ENCODE results near the gene ZNF469. TPM values are rescaled to one million over a fixed set of nuclear protein-coding genes. Genes with fewer than 3 reads are reported as not detected.

Gene ZNF469
- total RNA-seq, 4 donors from 2014 or later: 0.14 to 0.75 (median 0.54) TPM

- TF ChIP-seq, protein P1, sequence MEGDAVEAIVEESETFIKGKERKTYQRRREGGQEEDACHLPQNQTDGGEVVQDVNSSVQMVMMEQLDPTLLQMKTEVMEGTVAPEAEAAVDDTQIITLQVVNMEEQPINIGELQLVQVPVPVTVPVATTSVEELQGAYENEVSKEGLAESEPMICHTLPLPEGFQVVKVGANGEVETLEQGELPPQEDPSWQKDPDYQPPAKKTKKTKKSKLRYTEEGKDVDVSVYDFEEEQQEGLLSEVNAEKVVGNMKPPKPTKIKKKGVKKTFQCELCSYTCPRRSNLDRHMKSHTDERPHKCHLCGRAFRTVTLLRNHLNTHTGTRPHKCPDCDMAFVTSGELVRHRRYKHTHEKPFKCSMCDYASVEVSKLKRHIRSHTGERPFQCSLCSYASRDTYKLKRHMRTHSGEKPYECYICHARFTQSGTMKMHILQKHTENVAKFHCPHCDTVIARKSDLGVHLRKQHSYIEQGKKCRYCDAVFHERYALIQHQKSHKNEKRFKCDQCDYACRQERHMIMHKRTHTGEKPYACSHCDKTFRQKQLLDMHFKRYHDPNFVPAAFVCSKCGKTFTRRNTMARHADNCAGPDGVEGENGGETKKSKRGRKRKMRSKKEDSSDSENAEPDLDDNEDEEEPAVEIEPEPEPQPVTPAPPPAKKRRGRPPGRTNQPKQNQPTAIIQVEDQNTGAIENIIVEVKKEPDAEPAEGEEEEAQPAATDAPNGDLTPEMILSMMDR (IDR thresholded peaks at IDR 0.05): no peak
- TF ChIP-seq POLR2A (IDR thresholded peaks at IDR 0.05): no peak
- TF ChIP-seq POLR2AphosphoS5 (IDR thresholded peaks at IDR 0.05): no peak
- TF ChIP-seq EP300 (IDR thresholded peaks at IDR 0.05; ENCODE audit: low read depth): no peak
- H3K27me3 ChIP-seq: no peaks in the 10 kb centered on the region
- H3K36me3 ChIP-seq: no peaks in the 10 kb centered on the region
- H3K4me1 ChIP-seq: no peaks in the 10 kb centered on the region
- no peak overlapping the region for H3K27ac ChIP-seq
- intact Hi-C loops (cut with DNase I; ENCODE audit: low total_unique reads) (no loop called here), in situ Hi-C loops (cut with MboI; ENCODE audit: low pct_ligation_motif_present in 1 of 4, low pct_unique_long_range_greater_than_20kb in 1 of 4, low sequenced_read_pairs in 3 of 4) (no loop called here)
- DNase-seq: no peak
- H3K4me3 ChIP-seq: no peak overlapping the region
- no peaks in the 10 kb centered on the region for H3K9me3 ChIP-seq
- 69 to 80% methylated on average over 1 to 12 of the region's 12 CpGs for WGBS, 2 donors (ENCODE audit: low coverage in 1 of 2)
These were observed 33.4 kb upstream of the ZNF469 start for GRCh38 chr16:88349153-88349902.

GRCh38 chr16:88349903-88350900 lies 32.6 kb upstream of the ZNF469 start:
- no peak overlapping the region for H3K4me3 ChIP-seq
- in situ Hi-C loops (cut with MboI; ENCODE audit: low pct_ligation_motif_present in 1 of 4, low pct_unique_long_range_greater_than_20kb in 1 of 4, low sequenced_read_pairs in 3 of 4): no loop called here
- no peaks in the 10 kb centered on the region for H3K9me3 ChIP-seq
- TF ChIP-seq EP300 (IDR thresholded peaks at IDR 0.05; ENCODE audit: low read depth) (no peak), POLR2AphosphoS5 (IDR thresholded peaks at IDR 0.05) (no peak), POLR2A (IDR thresholded peaks at IDR 0.05) (no peak)
- TF ChIP-seq, protein P1 (IDR thresholded peaks at IDR 0.05): no peak
- H3K4me1 ChIP-seq: no peaks in the 10 kb centered on the region
- intact Hi-C loops (cut with DNase I; ENCODE audit: low total_unique reads): no loop called here
- 78% methylated on average over 32 of the region's 32 CpGs; no CpG with 5 or more reads in 1 of the 2 donors for WGBS, 2 donors (ENCODE audit: low coverage in 1 of 2)
- H3K36me3 ChIP-seq: no peaks in the 10 kb centered on the region
- no peaks in the 10 kb centered on the region for H3K27me3 ChIP-seq
- H3K27ac ChIP-seq: no peak overlapping the region
- DNase-seq: no peak

DNA sequence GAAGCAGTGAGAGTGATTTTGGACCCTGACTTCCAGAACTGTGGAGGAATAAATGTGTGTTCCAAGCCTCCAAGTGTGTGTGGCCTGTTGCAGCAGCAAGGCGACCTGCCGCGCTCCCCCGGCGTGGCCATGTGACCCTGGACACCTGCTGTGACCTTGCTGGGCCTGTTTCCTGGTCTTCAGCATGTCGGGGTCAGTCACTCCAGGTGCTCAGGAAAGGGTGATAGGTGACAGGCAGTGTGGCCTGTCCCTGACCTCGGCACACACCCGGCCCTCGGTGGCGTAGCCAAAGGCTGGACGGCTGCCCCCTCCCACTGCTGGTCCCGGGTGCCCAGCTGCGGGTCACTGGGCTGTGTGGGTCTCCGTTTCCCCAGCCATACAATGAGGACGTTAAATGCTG lies 31.8 kb upstream of the ZNF469 start:
- no peak overlapping the region for H3K4me3 ChIP-seq
- DNase-seq: no peak
- in situ Hi-C loops (cut with MboI; ENCODE audit: low pct_ligation_motif_present in 1 of 4, low pct_unique_long_range_greater_than_20kb in 1 of 4, low sequenced_read_pairs in 3 of 4): no loop called here
- H3K27ac ChIP-seq: no peak overlapping the region
- WGBS, 2 donors (ENCODE audit: low coverage in 1 of 2): 93 to 95% methylated on average over 5 to 15 of the region's 15 CpGs
- TF ChIP-seq, protein P1 (IDR thresholded peaks at IDR 0.05): no peak
- no peak for TF ChIP-seq POLR2A (IDR thresholded peaks at IDR 0.05)
- TF ChIP-seq POLR2AphosphoS5 (IDR thresholded peaks at IDR 0.05): no peak
- no peak for TF ChIP-seq EP300 (IDR thresholded peaks at IDR 0.05; ENCODE audit: low read depth)
- H3K4me1 ChIP-seq: no peaks in the 10 kb centered on the region
- H3K27me3 ChIP-seq: no peaks in the 10 kb centered on the region
- no peaks in the 10 kb centered on the region for H3K36me3 ChIP-seq
- H3K9me3 ChIP-seq: no peaks in the 10 kb centered on the region
- intact Hi-C loops (cut with DNase I; ENCODE audit: low total_unique reads): no loop called here

DNA sequence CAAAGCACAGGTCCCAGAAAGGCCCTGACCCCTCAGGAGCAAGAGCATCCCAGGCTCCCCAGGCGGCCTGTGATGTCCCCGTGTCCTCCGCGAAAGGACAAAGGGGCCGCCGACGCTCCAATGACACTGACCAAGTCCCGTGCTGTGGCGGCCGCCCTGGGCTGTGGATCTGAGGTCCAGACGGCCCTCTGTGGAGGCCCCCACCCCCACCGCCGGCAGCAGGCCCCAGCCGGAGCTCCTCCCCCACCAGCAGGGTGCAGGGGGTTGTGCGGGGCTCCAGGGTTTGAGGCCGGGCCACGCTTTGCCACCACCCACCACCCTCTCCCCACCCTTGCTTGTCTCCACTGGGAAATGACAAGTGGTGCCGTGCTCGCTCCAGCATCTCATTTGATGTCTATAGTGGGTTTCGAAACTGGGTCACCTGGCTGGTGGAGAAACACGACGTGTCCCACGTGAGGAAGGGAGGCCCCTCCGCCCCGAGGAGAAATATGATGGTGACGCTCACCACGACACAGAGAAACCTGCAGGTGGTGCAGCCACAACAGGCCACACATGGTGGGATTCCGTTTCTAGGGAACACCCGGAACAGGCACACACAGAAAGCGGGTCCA lies 31.2 kb upstream of the ZNF469 start:
- Histone ChIP-seq H3K36me3 (no peaks in the 10 kb centered on the region), H3K4me1 (no peaks in the 10 kb centered on the region), H3K27ac (no peak overlapping the region), H3K9me3 (no peaks in the 10 kb centered on the region), H3K27me3 (no peaks in the 10 kb centered on the region), H3K4me3 (no peak overlapping the region)
- in situ Hi-C loops (cut with MboI; ENCODE audit: low pct_ligation_motif_present in 1 of 4, low pct_unique_long_range_greater_than_20kb in 1 of 4, low sequenced_read_pairs in 3 of 4): no loop called here
- TF ChIP-seq EP300 (IDR thresholded peaks at IDR 0.05; ENCODE audit: low read depth) (no peak), POLR2A (IDR thresholded peaks at IDR 0.05) (no peak), POLR2AphosphoS5 (IDR thresholded peaks at IDR 0.05) (no peak)
- TF ChIP-seq, protein P1 (IDR thresholded peaks at IDR 0.05): no peak
- intact Hi-C loops (cut with DNase I; ENCODE audit: low total_unique reads): no loop called here
- DNase-seq: no peak
- 91% methylated on average over 27 of the region's 30 CpGs; no CpG with 5 or more reads in 1 of the 2 donors for WGBS, 2 donors (ENCODE audit: low coverage in 1 of 2)

Measured in transverse colon (tissue), 4 donors.